ENCODE results near the gene RGS13.

GRCh38 chr1:192610112-192610889 is 25.6 kb upstream of the RGS13 start:
- no peak for TF ChIP-seq GATA2 (IDR thresholded peaks at IDR 0.05; ENCODE audit: low read depth, low read length)
- no peak for TF ChIP-seq GATA3 (IDR thresholded peaks at IDR 0.05; ENCODE audit: low read depth, low read length)

Data from SH-SY5Y (cell line).